Fibroblast of pulmonary artery (primary cell): ENCODE data around the gene IL1RAPL2.

ENCODE experiments used
- DNase-seq: peaks from one replicate; pipeline ENCODE4 v3.0.0-alpha.2; 2010; ENCODE audit warnings: low read depth
- H3K4me3 ChIP-seq: replicated peaks from 2 replicates; pipeline ENCODE4 v1.5.1; 2011; ENCODE audit warnings: low read depth, mild to moderate bottlenecking, control low read depth, low read length, moderate library complexity
- CTCF ChIP-seq: IDR thresholded peaks from 2 replicates; pipeline ENCODE4 v1.5.1; 2011; ENCODE audit warnings: mild to moderate bottlenecking, control low read depth, low read length, inconsistent platforms; ENCODE audit errors: missing control alignments

The IL1RAPL2 gene

DNA sequence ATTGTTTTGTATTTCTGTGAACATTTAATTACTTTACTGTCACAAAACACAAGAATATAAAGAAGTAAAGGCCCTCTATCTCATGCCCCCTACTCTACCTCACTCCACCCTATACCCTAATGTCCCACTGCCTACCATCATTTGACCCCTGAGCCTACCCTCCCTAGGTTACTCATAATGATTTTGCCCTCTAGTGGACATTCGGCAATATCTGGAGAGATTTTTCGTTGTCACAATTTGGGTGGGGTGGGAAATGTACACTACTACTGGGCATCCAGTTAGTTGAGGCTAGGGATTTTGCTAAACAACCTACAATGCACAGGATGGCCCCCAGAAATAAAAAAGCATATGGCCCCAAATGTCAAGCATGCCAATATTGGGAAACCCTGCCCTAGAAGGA, 644.3 kb downstream of the IL1RAPL2 start:
- no peak overlapping the region for H3K4me3 ChIP-seq
- no peak for TF ChIP-seq CTCF

DNA sequence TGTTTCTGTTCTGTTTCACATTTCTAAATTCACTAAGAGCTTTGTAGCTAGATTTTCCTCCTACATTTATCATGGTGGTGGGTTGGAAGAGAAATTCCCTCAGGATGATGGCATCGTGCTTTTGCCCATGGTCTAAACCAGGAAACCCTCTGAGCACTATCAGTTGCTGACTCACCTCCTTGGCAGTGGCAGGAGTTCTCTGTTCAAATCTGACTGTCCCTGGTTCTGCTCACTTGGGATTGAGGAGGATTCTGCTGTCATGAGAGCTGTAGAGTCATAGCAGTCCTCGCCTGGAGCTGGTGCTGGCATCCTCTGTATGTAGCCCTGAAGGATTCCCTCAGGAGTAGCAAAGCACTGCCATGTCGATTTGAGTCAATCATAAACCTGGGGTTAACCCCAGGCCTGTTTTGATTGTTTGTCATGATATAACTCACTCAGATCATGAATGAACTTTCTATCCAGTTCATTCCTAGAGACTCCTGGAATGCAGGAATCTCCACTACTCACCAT, 645.1 kb downstream of the IL1RAPL2 start:
- no peak for TF ChIP-seq CTCF
- H3K4me3 ChIP-seq = no peak overlapping the region
- DNase-seq = peak; percentile 7

More for the DNA sequence above, 644.3 kb downstream of the IL1RAPL2 start:
- no peak for DNase-seq

DNA sequence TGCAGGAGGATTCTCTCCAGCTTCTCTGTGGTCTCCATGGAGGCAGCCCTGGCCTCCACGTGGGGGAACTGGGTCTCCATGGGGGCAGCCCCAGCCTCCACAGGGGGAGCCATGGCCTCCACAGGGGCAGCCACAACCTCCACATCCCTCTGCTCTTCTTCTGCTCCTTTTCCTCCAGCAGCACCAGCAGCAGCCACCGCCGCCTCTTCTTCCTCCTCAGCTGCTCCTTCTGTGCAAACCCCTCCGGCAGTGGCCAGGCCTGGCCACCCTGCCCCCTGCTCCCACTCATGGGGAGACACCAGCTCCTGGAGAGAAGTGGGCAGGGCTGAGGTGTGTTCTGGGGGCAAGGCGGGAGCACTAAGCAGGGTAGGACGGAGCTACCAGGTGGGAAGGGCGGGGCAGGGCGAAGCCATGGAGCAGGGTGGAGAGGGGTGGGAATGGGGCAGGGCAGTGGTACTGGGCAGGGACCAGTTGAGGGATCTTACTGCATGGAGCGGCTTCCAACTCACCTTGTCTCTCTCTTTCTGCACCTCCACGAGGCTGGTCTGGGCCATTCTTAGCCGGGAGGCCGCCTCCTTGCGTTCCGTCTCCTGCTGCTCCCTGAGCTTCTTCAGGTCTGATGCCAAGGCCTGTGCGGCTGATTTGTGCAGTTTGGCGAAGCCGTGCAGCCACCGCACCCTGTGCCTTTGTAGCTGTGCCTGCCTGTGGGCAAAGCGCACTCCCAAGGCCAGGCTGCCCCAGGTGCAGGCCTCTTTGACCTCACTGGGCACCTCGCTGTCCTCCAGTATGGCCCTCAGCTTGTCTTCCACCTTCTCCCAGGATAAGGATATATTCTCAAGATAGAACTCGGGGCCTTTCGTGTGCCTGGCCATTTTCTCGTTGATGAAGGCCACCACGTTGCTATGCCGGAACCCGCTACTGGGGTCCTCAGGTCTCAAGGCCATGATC, 653.7 kb downstream of the IL1RAPL2 start:
- H3K4me3 ChIP-seq = no peak overlapping the region
- TF ChIP-seq CTCF = no peak
- DNase-seq = no peak

DNA sequence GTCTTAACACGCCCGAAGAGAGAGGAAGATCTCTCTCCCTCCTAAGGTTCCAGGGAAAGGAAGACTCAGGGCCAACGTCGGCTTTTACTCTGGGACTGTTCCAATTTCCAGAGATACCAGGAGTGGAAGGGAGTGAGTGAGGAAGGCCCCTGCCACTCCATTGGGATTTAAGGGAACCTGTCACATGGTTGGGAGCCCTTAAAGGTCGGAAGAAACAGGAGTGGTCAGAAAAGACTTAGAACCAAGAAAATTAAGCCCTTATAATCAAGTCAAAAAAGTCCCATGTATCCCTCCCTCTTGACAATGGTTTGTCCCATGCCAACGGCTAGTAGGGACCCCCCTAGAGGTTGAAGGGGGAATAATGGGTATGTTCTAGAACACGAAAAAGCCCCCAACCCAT, 654.6 kb downstream of the IL1RAPL2 start, which contains the start of gene TEX13A:
TEX13A (minus strand) TSS at position 59 of the 400 bp plus-strand sequence. CDS start 297 bp downstream, outside the sequence.
- no peak for DNase-seq
- H3K4me3 ChIP-seq = no peak within 1 kb of the TSS
- no peak for TF ChIP-seq CTCF

GRCh38 chrX:105221374-105221773, 655.4 kb downstream of the IL1RAPL2 start:
- no peak for DNase-seq
- H3K4me3 ChIP-seq = no peak overlapping the region
- TF ChIP-seq CTCF = no peak

DNA sequence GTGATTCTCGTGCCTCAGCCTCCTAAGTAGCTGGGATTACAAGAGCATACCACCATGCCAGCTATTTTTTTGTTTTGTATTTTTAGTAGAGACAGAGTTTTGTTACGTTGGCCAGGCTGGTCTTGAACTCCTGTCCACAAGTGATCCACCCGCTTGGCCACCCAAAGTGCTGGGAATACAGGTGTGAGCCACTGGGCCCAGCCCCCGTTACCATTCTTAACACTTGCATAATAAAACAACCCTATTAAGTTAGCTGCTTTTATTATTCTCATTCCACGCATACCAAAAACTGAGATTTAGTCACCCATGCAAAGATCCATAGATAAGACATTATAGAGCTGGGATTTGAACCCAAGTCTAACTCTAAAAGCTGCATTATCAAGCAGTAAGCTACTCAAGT, 660.5 kb downstream of the IL1RAPL2 start:
- TF ChIP-seq CTCF = no peak
- no peak overlapping the region for H3K4me3 ChIP-seq
- no peak for DNase-seq

- no peak overlapping the region for H3K4me3 ChIP-seq
- TF ChIP-seq CTCF = no peak
- DNase-seq = no peak
Observed at GRCh38 chrX:105228602-105229001, 662.6 kb downstream of the IL1RAPL2 start.
